ENCODE data around the gene ADO.

Gene ADO

DNA sequence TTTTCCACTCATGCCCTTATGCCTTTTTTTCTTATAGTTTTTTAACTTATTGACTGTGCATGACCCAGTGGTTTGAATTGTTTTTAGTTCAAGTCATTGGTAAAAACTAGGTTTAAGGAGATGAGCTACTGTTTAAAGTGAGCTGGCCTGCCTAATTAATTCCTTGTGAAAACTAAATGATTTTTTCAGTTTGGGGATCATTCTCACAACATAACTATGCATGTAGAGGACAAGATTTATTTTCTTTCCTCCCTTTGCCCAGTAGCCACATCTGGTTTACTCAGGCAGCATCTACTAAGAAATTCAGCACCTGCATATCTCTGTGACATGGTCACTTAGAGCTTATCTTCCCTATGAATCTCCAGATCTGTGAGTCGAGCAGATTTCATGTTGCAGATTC lies 1.7 kb downstream of the ADO start:
- no peak overlapping the region for H3K56ac ChIP-seq (ENCODE audit: low read length)
- no peak overlapping the region for H3K9ac ChIP-seq (ENCODE audit: low read length)
- H3K4me3 ChIP-seq (ENCODE audit: low read length), result no peak overlapping the region
- DNase-seq, result no peak
- H3K4me1 ChIP-seq (ENCODE audit: control insufficient read depth, low read depth, low read length), result no peaks in the 10 kb centered on the region
- H2AK5ac ChIP-seq (ENCODE audit: low read length), result no peak overlapping the region
- no CpG with 5 or more reads among the region's 1 CpG for WGBS (ENCODE audit: extremely low coverage, insufficient coverage, low lambda C conversion rate)
- H3K27ac ChIP-seq (ENCODE audit: low read depth, low read length), result no peak overlapping the region
- no peak overlapping the region for H2BK120ac ChIP-seq (ENCODE audit: low read depth, low read length)
- no peak overlapping the region for H2BK5ac ChIP-seq (ENCODE audit: low read length)
- no peak overlapping the region for H3K4ac ChIP-seq (ENCODE audit: low read depth, low read length)
- peak overlapping the region; percentile 12 for H3K4me2 ChIP-seq (ENCODE audit: low read length)
- no peak overlapping the region for H3K23ac ChIP-seq (ENCODE audit: low read length)
- no peak overlapping the region for H2BK15ac ChIP-seq (replicated peaks; ENCODE audit: low read depth)
- peaks cover 17% of the 10 kb centered on the region for H3K79me2 ChIP-seq (ENCODE audit: control insufficient read depth, insufficient read depth, low read length)
- no peak overlapping the region for H4K5ac ChIP-seq (ENCODE audit: low read length)
- H3K18ac ChIP-seq (ENCODE audit: low read length), result no peak overlapping the region
- no peaks in the 10 kb centered on the region for H3K27me3 ChIP-seq (ENCODE audit: insufficient read depth, low read length, poor library complexity)
- H4K8ac ChIP-seq (ENCODE audit: low read depth, low read length), result no peak overlapping the region
- peaks cover 5% of the 10 kb centered on the region for H3K79me1 ChIP-seq (ENCODE audit: low read length)
- H3K36me3 ChIP-seq (ENCODE audit: control insufficient read depth, insufficient read depth, low read length), result no peaks in the 10 kb centered on the region

DNA sequence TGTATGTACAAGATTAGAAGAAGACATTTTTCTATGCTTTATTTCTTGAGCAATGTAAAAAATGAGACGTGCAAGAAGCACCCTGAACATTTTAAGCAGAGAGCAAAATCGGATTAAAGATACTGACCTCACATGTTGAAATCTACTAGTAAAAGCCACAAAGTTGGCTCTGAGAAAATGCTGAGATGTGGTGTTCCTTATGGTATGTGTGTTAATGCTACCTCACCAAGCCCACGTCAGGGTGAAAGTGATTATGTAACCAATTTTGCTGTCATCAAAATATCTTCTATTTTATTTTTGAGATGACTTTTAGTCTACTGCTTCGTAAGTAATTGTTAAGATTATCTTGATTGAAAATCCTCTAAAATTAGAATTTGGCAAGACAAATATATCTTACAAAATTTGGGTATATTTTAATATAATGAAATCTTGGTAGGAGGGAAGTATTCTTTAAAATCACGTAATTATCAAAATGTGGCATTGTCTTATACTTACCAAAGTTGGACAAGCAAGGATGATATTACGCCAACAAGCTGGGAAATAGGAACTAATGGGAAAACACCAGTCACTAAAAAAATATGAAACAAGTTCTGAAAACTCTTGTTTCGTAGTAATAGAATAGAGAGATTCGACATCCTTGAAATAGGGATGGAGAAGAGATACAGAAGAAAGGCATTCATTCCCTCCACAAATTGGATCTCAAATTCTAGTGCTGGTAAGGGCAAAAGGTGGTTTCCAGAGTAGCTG lies 5.8 kb downstream of the ADO start:
- no peak for DNase-seq
- Histone ChIP-seq H3K23ac (ENCODE audit: low read length) (no peak overlapping the region), H3K9ac (ENCODE audit: low read length) (no peak overlapping the region), H3K4me1 (ENCODE audit: control insufficient read depth, low read depth, low read length) (no peaks in the 10 kb centered on the region), H3K27me3 (ENCODE audit: insufficient read depth, low read length, poor library complexity) (peaks cover 12% of the 10 kb centered on the region), H3K18ac (ENCODE audit: low read length) (no peak overlapping the region), H3K4ac (ENCODE audit: low read depth, low read length) (no peak overlapping the region), H3K56ac (ENCODE audit: low read length) (no peak overlapping the region), H3K4me3 (ENCODE audit: low read length) (no peak overlapping the region), H3K79me1 (ENCODE audit: low read length) (peaks cover 3% of the 10 kb centered on the region), H3K79me2 (ENCODE audit: control insufficient read depth, insufficient read depth, low read length) (peaks cover 14% of the 10 kb centered on the region), H4K5ac (ENCODE audit: low read length) (no peak overlapping the region), H3K4me2 (ENCODE audit: low read length) (no peak overlapping the region), H3K36me3 (ENCODE audit: control insufficient read depth, insufficient read depth, low read length) (no peaks in the 10 kb centered on the region), H2BK5ac (ENCODE audit: low read length) (no peak overlapping the region), H4K8ac (ENCODE audit: low read depth, low read length) (no peak overlapping the region), H2BK120ac (ENCODE audit: low read depth, low read length) (no peak overlapping the region), H3K27ac (ENCODE audit: low read depth, low read length) (no peak overlapping the region), H2BK15ac (replicated peaks; ENCODE audit: low read depth) (no peak overlapping the region), H2AK5ac (ENCODE audit: low read length) (no peak overlapping the region)
- WGBS (ENCODE audit: extremely low coverage, insufficient coverage, low lambda C conversion rate), result no CpG with 5 or more reads among the region's 8 CpGs

- Histone ChIP-seq H2BK5ac (ENCODE audit: low read length) (no peak overlapping the region), H4K8ac (ENCODE audit: low read depth, low read length) (no peak overlapping the region), H3K9ac (ENCODE audit: low read length) (no peak overlapping the region), H2AK5ac (ENCODE audit: low read length) (no peak overlapping the region), H2BK15ac (replicated peaks; ENCODE audit: low read depth) (no peak overlapping the region), H3K79me2 (ENCODE audit: control insufficient read depth, insufficient read depth, low read length) (peaks cover 7% of the 10 kb centered on the region), H3K36me3 (ENCODE audit: control insufficient read depth, insufficient read depth, low read length) (no peaks in the 10 kb centered on the region), H3K79me1 (ENCODE audit: low read length) (peaks cover 2% of the 10 kb centered on the region), H4K5ac (ENCODE audit: low read length) (no peak overlapping the region), H3K4me2 (ENCODE audit: low read length) (no peak overlapping the region), H3K18ac (ENCODE audit: low read length) (no peak overlapping the region), H3K27ac (ENCODE audit: low read depth, low read length) (no peak overlapping the region), H3K4ac (ENCODE audit: low read depth, low read length) (no peak overlapping the region), H3K23ac (ENCODE audit: low read length) (no peak overlapping the region), H3K4me1 (ENCODE audit: control insufficient read depth, low read depth, low read length) (no peaks in the 10 kb centered on the region), H3K56ac (ENCODE audit: low read length) (no peak overlapping the region), H3K4me3 (ENCODE audit: low read length) (no peak overlapping the region), H3K27me3 (ENCODE audit: insufficient read depth, low read length, poor library complexity) (peaks cover 17% of the 10 kb centered on the region), H2BK120ac (ENCODE audit: low read depth, low read length) (no peak overlapping the region)
- DNase-seq, result no peak
- no CpG with 5 or more reads among the region's 10 CpGs for WGBS (ENCODE audit: extremely low coverage, insufficient coverage, low lambda C conversion rate)
Measured at GRCh38 chr10:62811159-62811875, 6.8 kb downstream of the ADO start.

DNA sequence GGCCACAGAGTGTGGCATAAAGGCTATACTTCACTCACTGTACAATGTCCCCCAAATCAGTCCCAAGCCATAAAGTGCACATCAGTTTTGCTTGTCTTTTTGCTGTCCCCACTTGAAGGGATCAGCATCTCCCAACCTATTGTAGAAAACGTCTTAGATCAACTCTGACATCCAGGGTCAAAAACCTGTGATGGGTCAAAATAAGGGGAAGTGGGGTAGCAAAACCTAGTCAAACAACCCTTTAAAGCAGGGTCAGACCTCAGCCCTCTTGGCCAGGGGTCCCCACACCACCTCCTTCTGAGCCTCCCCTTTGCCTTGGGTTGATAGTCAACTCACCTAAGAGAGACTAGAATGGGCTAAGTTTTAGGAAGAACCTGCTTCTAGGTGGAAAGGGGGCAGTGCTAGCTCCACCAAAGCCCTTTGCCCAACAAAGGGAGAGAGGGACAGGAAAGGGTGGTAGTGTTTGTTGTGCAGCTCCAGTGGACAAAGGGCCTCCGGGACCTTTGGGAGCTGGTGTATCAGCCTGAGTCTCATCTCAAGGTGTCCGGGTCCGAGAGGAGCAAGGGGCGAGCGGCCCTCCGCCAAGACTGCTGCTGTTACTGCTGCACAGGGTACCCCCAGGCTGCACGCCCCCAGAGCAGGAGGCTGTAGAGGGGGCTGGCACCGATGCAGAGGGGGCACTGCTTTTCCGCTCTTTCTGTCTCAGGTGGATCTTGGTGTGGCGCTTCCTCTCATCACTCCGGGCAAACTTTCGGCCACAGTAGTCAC lies 8.3 kb downstream of the ADO start:
- Histone ChIP-seq H3K9ac (ENCODE audit: low read length) (no peak overlapping the region), H2BK5ac (ENCODE audit: low read length) (no peak overlapping the region), H3K79me1 (ENCODE audit: low read length) (peaks cover 2% of the 10 kb centered on the region), H3K27me3 (ENCODE audit: insufficient read depth, low read length, poor library complexity) (peaks cover 17% of the 10 kb centered on the region), H3K4ac (ENCODE audit: low read depth, low read length) (no peak overlapping the region), H3K36me3 (ENCODE audit: control insufficient read depth, insufficient read depth, low read length) (no peaks in the 10 kb centered on the region), H3K4me1 (ENCODE audit: control insufficient read depth, low read depth, low read length) (no peaks in the 10 kb centered on the region), H3K79me2 (ENCODE audit: control insufficient read depth, insufficient read depth, low read length) (no peaks in the 10 kb centered on the region), H3K18ac (ENCODE audit: low read length) (no peak overlapping the region), H4K5ac (ENCODE audit: low read length) (no peak overlapping the region), H2BK15ac (replicated peaks; ENCODE audit: low read depth) (no peak overlapping the region), H2AK5ac (ENCODE audit: low read length) (no peak overlapping the region), H3K4me3 (ENCODE audit: low read length) (no peak overlapping the region), H3K56ac (ENCODE audit: low read length) (no peak overlapping the region), H3K27ac (ENCODE audit: low read depth, low read length) (no peak overlapping the region), H3K23ac (ENCODE audit: low read length) (no peak overlapping the region), H3K4me2 (ENCODE audit: low read length) (no peak overlapping the region), H2BK120ac (ENCODE audit: low read depth, low read length) (no peak overlapping the region), H4K8ac (ENCODE audit: low read depth, low read length) (no peak overlapping the region)
- WGBS (ENCODE audit: extremely low coverage, insufficient coverage, low lambda C conversion rate), result no CpG with 5 or more reads among the region's 13 CpGs
- DNase-seq, result no peak

DNA sequence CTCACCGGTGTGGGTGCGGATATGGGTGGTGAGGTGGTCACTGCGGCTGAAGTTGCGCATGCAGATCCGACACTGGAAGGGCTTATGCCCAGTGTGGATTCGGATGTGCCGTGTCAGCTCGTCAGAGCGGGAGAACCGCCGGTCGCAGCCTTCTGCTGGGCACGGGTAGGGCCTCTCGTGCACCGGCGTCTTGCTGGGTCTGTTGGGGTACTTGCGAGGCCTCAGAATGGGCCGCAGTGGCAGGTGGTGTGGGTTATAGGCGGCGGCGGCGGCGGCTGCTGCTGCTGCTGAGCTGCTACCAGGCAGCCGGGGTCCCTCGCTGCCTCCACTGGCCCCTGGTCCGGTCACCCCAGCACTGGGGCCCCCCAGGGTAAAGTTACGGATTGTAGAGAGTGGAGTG lies 8.9 kb downstream of the ADO start:
- Histone ChIP-seq H3K36me3 (ENCODE audit: control insufficient read depth, insufficient read depth, low read length) (no peaks in the 10 kb centered on the region), H4K8ac (ENCODE audit: low read depth, low read length) (no peak overlapping the region), H3K27ac (ENCODE audit: low read depth, low read length) (no peak overlapping the region), H2BK120ac (ENCODE audit: low read depth, low read length) (no peak overlapping the region), H3K4me3 (ENCODE audit: low read length) (no peak overlapping the region), H3K23ac (ENCODE audit: low read length) (no peak overlapping the region), H3K9ac (ENCODE audit: low read length) (no peak overlapping the region), H2BK5ac (ENCODE audit: low read length) (no peak overlapping the region), H3K56ac (ENCODE audit: low read length) (no peak overlapping the region), H3K4ac (ENCODE audit: low read depth, low read length) (no peak overlapping the region), H3K4me1 (ENCODE audit: control insufficient read depth, low read depth, low read length) (no peaks in the 10 kb centered on the region), H3K4me2 (ENCODE audit: low read length) (no peak overlapping the region), H2AK5ac (ENCODE audit: low read length) (no peak overlapping the region), H4K5ac (ENCODE audit: low read length) (no peak overlapping the region), H3K27me3 (ENCODE audit: insufficient read depth, low read length, poor library complexity) (peaks cover 17% of the 10 kb centered on the region), H3K79me2 (ENCODE audit: control insufficient read depth, insufficient read depth, low read length) (no peaks in the 10 kb centered on the region), H3K79me1 (ENCODE audit: low read length) (peaks cover 2% of the 10 kb centered on the region), H3K18ac (ENCODE audit: low read length) (no peak overlapping the region), H2BK15ac (replicated peaks; ENCODE audit: low read depth) (no peak overlapping the region)
- DNase-seq, result no peak
- no CpG with 5 or more reads among the region's 27 CpGs for WGBS (ENCODE audit: extremely low coverage, insufficient coverage, low lambda C conversion rate)

All from mesendoderm (in vitro differentiated cells).